Measurements from ENCODE around the gene RBM43.

DNA sequence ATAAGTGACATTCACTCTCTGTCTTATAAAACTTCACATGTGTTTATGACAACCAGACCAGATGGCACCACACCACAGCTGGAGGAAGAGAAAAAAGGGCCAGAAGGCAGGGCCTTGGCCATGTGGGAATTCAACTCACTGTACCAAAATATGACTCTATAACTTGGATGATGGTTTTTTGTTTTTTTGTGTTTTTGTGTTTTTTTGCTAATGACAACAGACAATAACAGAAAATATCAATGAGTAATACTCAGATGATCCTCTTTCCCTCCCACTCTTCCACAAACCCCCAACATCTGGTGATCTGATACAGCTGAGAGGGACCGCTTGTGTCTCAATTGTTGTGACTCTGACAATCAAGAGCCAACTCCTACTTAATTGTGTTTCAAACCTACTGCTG, 15.4 kb upstream of the RBM43 start:
- TF ChIP-seq, protein P1, sequence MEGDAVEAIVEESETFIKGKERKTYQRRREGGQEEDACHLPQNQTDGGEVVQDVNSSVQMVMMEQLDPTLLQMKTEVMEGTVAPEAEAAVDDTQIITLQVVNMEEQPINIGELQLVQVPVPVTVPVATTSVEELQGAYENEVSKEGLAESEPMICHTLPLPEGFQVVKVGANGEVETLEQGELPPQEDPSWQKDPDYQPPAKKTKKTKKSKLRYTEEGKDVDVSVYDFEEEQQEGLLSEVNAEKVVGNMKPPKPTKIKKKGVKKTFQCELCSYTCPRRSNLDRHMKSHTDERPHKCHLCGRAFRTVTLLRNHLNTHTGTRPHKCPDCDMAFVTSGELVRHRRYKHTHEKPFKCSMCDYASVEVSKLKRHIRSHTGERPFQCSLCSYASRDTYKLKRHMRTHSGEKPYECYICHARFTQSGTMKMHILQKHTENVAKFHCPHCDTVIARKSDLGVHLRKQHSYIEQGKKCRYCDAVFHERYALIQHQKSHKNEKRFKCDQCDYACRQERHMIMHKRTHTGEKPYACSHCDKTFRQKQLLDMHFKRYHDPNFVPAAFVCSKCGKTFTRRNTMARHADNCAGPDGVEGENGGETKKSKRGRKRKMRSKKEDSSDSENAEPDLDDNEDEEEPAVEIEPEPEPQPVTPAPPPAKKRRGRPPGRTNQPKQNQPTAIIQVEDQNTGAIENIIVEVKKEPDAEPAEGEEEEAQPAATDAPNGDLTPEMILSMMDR (IDR thresholded peaks at IDR 0.05; ENCODE audit: low read depth, low read length, poor library complexity, severe bottlenecking): no peak
- no peak for TF ChIP-seq EZH2phosphoT487 (IDR thresholded peaks at IDR 0.05; ENCODE audit: borderline replicate concordance, low read length)
